ENCODE measurements around the gene ATP6V1E1.

GRCh38 chr22:17576470-17576869 lies 52.1 kb downstream of the ATP6V1E1 start:
- TF ChIP-seq, protein P1, sequence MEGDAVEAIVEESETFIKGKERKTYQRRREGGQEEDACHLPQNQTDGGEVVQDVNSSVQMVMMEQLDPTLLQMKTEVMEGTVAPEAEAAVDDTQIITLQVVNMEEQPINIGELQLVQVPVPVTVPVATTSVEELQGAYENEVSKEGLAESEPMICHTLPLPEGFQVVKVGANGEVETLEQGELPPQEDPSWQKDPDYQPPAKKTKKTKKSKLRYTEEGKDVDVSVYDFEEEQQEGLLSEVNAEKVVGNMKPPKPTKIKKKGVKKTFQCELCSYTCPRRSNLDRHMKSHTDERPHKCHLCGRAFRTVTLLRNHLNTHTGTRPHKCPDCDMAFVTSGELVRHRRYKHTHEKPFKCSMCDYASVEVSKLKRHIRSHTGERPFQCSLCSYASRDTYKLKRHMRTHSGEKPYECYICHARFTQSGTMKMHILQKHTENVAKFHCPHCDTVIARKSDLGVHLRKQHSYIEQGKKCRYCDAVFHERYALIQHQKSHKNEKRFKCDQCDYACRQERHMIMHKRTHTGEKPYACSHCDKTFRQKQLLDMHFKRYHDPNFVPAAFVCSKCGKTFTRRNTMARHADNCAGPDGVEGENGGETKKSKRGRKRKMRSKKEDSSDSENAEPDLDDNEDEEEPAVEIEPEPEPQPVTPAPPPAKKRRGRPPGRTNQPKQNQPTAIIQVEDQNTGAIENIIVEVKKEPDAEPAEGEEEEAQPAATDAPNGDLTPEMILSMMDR (IDR thresholded peaks at IDR 0.05): no peak
- TF ChIP-seq POLR2AphosphoS5 (IDR thresholded peaks at IDR 0.05; ENCODE audit: low read depth, low read length) (no peak), EP300 (IDR thresholded peaks at IDR 0.05; ENCODE audit: borderline replicate concordance in 1 of 2, low read depth in 1 of 2, low read length in 1 of 2) (no peak), RCOR1 (IDR thresholded peaks at IDR 0.05; ENCODE audit: low read length) (no peak), YY1 (IDR thresholded peaks at IDR 0.05; ENCODE audit: low read depth) (no peak), ELF1 (IDR thresholded peaks at IDR 0.05) (no peak), NFIC (IDR thresholded peaks at IDR 0.05; ENCODE audit: borderline replicate concordance) (no peak)

All from SK-N-SH (cell line).